Muscle of back (tissue), 11 donors: ENCODE results near the gene KIFC1. TPM values are rescaled to one million over a fixed set of nuclear protein-coding genes. Genes with fewer than 3 reads are reported as not detected.

ENCODE experiments used
- DNase-seq, 3 donors: peaks; one replicate each; pipeline versions ENCODE4 v3.0.0 to v3.0.0-alpha.2; 2013
- polyA plus RNA-seq, 10 donors: library from polyadenylated mRNA; unstranded; fragments of 120-200 nt; gene quantifications; one replicate each; pipeline ENCODE4 v1.2.1, GENCODE V29; 2013; ENCODE audit not compliant: insufficient read length in 10 of 10

Gene KIFC1
- polyA plus RNA-seq, 10 donors: 16.1 to 30.2 (median 21.4) TPM

DNA sequence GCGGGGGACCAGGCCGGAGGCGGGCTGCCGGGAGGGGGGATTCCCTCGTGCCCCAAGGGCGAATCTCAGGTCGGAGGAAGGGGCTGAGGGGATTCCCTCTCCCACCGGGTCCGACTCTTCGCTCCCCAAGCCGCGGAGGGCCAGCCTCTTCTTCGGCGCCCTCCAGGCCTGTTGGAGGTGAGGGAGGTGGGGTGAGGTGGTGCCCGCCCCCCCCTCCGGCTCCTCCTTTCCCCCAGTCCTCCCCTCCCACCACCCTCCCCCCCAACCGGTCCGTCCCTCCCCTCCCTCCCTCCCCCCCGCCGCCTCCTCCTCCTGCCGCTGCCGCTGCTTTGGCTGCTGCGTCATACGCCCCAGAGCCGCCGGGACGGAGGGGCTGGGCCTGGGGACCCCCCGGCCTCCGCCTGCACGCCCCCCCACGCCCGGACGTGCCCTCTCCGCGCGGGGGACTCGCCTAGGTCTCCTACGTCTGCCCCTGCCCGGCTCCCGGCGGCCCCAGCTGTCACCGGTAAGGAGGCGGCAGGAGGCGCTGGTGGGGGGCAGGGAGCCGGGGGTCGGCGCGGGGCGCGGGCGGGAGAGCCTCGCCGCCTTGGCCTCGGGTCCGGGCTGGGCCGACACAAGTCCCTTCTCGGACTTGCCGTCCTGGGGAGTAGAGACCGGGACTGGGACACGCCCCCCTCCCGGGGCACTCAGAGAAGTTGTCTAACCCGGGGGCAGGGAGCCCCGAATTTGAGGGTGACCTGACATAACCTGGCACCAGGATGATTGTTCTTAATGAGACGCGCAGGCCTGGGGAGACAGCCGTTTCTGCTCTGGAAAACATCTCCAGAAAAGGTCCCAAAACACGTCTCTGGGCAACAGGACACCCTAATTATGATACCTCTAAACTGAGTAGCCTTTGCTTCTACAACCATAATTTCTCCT lies 19.3 kb downstream of the KIFC1 start, which contains the start of gene PHF1:
TSS of gene PHF1 (plus strand) at position 304 of the 921 bp plus-strand sequence. CDS start 1,250 bp downstream, outside the sequence.
- DNase-seq: peak in 1 of 3 donors; percentile 74

DNA sequence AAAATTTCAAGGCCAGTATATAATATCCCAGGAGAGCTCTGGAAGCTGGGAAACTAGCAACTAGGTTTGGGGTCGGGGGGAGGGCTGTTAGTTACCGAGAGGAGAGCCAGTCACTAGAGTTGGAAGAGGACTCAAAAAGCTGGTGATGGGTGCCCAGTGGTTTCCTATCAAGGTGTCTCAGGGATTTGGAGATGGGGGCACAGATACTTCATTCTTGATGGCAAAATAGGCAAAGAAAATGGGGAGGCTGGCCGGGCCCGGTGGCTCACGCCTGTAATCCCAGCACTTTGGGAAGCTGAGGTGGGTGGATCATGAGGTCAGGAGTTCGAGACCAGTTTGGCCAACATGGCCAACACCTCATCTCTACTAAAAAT lies 20.0 kb downstream of the KIFC1 start:
- DNase-seq: no peak

DNA sequence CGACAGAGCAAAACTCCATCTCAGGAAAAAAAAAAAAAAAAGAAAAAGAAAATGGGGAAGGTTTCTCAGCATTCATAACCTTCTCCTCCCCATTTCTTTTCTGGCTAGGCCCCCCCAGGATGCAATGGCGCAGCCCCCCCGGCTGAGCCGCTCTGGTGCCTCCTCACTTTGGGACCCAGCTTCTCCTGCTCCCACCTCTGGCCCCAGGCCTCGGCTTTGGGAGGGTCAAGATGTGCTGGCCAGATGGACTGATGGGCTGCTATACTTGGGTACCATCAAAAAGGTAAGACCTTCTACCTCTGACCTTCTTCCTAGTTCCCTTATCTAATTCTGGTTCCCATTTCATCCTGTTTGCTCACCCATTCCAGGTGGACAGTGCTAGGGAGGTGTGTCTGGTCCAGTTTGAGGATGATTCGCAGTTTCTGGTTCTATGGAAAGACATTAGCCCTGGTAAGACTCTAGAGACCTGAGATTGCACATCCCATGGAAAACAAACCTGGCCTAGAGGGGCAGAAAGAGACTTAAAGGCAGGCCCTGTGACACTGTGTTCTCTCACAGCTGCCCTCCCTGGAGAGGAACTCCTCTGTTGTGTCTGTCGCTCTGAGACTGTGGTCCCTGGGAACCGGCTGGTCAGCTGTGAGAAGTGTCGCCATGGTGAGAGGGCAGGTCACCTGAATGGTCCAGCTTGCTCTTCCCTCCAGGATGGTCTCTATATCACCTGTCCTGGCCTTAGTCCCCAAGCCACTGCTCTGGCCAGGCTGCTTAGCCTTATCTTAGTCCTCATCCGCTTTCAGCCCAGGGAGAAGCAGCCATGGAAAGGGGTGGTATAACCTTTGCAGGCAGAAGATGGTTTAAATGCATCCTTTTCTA lies 20.8 kb downstream of the KIFC1 start:
- no peak for DNase-seq

DNA sequence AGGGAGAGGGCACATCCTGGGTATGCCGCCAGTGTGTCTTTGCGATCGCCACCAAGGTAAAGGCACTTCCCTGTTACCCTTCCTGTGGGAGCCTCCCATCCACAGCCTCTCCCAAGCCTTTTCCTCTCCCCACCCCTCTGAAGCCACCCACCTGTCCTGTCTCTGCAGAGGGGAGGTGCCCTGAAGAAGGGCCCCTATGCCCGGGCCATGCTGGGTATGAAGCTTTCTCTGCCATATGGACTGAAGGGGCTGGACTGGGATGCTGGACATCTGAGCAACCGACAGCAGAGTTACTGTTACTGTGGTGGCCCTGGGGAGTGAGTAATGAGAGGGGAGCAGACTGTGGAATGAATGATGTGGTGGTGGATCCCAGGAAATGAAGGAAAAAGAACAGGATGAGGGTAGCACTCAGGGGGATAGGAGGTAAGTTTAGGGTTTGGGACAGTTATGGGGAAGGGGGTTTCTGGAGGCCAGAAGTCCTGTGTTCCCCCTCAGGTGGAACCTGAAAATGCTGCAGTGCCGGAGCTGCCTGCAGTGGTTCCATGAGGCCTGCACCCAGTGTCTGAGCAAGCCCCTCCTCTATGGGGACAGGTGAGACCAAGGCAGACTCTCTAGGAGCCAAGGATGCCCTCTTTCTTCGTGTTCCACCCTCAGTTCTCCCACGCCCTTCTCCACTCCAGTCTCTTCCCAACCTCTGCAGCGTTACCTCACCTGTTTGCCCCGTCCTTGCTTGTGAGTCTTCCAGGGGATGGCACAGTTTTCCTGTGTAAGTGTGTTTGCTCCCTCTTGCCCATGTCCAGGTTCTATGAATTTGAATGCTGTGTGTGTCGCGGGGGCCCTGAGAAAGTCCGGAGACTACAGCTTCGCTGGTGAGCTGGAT lies 21.9 kb downstream of the KIFC1 start:
- no peak for DNase-seq

DNA sequence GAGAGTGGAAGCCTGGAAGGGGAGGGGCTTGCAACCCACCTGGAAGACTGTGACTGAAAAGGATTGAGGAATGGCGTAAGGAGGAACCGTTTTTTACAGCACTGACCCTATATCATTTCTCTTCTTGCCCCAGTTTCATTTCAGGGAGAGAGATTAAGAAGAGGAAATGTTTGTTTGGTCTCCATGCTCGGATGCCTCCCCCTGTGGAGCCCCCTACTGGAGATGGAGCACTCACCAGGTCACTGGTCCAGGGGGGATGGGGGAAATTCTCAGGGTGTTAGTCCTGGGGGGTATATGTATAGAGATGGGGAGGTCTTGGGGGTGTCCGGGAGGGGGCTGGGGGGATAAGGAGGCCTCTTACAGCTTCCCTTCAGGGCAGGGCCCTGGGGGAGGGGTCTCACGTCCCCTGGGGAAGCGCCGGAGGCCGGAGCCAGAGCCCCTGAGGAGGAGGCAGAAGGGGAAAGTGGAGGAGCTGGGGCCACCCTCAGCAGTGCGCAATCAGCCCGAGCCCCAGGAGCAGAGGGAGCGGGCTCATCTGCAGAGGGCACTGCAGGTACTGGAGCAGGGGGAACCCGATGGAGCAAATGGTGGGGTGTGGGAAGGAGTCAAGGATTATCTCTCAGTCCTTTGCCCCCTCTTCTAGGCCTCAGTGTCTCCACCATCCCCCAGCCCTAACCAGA lies 23.1 kb downstream of the KIFC1 start:
- no peak for DNase-seq

DNA sequence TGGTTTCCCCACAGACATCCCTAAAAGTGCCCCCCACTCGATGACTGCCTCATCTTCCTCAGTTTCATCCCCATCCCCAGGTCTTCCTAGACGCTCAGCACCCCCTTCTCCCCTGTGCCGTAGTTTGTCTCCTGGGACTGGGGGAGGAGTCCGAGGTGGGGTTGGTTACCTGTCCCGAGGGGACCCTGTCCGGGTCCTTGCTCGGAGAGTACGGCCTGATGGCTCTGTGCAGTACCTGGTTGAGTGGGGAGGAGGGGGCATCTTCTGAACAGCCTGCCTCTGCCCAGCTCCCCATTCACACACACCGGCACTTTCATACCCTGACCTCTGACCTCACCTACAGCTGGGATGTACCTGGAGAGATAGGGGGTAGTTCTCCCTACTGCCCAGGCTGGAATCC lies 24.2 kb downstream of the KIFC1 start:
- DNase-seq: no peak

DNA sequence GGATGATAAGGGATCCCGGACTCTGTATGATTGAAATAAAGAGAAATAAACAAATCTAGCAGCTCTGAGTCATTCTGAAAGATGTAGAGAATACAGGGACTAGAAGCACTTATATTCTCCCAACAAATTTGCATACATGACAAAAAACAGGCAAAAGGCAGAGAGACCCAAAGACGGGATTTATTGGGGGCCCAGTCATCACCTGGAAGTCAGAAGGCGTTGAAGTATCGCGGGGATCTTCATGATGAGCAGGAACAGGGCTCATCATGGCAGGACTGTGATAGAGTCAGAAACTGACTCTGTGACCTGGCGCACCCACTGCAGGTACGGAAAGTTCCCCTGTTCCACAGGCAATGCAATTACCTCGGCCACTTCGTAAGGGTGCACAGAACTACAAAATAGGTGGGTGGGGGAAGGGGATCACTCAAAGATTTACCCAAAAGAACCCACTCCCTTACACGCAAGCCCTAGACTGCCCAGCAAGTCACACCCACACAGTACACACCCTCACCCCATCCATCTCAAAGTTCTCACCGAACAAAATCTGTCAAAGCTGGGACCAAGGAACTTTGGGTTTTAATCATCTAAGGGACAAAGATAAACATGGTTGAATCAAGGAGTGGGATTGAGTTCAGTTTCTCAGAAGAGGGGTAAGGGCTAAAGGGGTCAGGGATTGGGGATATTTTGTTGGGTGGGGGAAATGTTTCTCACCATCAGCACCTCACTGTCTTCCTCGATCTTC lies 24.9 kb downstream of the KIFC1 start:
- no peak for DNase-seq

DNA sequence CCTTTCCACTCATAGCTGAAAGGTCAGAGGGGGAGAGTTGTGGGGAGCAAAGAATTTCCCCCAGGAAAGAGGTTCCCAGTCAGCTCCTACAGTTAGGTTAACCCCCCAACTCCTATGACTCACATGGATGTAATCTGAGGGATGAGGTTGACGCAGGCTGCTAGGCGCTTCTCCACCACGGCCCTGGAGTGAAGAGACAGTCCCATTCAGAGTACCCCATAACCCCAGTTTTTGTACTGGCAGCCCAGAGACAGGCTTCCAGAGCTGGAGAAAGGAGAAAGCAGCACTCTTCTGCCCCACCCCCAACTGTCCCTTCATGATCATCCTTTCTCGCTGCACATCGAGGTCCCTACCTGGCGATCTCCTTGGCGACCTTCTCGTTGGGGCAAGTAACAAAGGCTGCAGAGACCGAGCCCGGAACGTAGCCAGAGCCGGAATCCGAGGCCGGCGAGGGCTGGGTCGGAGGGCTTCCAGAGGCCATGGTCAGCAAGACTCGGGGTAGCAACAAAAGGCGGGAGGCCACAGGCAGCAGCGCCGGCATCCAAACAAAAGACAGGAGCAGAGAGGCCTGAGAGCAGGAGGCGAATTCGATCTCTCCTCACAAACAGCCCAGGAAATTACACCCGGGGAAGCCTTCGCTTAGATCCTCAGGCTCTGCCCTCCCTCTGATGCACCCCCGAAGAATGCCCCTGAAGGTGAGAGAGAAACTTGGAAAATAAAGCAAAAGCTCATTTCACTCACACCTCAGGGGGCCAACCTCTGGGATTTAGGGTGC lies 25.7 kb downstream of the KIFC1 start:
- peak in 1 of 3 donors; percentile 74 for DNase-seq

DNA sequence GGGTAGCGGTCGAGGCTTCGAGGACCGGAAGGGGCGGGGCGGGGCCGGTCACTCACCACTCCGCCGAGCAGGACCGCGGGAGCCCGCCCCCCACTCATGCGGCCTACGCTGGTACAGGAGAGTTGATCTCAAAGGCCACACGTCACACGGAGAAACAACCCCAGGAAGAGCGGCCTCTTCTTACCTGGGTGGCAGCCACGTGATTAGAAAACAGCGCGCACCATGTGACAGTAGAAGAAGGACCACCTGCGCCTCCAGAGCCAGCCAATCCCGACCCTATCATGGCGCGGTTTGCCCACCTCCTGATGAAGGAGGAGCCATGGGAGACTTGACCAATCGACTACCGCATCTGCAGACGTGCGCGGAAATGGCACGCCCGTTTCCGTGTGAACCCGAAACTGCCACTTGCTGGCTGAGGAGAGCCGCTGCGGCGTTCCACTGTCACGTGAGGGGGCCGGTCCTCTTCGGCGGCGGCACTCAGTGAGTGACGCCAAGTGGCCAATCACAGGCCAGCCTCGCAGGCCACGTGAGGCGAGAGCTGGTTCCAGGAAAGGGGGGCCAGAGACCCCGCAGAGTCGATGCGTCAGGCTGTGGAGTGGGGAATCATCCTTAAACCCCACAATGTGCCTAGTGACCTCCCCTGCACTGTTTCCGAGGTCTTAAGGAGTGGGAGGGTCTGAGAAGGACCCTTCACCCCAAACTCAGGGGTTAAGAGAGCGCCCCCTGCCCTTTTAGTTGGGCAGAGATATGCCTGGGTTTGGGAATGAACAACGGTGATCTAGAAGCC lies 26.5 kb downstream of the KIFC1 start, which contains the start of gene CUTA:
TSS of gene CUTA (minus strand) at position 205 of the 787 bp plus-strand sequence. CDS start at position 98, 107 bp downstream.
- peak; percentile 100 for DNase-seq

DNA sequence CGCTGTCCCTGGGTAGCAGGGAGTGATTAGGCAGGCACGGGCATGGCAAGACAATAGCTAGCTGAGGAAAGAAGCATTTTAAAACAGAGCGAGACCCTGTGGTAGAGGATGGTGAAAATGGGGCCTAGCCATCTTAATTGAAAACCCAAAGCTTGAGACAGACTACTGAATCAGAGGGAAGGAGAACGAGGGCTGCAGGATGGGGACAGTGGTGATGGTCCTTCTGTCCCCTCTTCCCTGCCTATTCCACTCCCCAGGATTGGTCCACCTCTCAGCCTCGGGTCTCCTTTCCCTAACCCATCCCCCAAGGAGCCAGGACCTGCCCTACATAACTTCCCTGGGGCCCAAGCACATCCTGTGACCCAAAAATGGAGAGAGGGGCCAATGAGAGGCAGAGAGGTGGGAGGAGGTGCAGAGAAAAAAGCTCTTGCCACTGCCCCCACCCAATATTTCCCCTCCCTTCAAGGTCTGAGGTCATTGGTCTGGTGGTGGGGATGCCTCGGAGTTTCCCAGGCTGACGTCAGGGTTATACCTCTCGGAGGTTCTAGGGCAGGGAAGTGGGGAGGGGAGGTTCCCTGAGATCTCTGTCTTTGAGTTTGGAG lies 27.2 kb downstream of the KIFC1 start:
- no peak for DNase-seq

DNA sequence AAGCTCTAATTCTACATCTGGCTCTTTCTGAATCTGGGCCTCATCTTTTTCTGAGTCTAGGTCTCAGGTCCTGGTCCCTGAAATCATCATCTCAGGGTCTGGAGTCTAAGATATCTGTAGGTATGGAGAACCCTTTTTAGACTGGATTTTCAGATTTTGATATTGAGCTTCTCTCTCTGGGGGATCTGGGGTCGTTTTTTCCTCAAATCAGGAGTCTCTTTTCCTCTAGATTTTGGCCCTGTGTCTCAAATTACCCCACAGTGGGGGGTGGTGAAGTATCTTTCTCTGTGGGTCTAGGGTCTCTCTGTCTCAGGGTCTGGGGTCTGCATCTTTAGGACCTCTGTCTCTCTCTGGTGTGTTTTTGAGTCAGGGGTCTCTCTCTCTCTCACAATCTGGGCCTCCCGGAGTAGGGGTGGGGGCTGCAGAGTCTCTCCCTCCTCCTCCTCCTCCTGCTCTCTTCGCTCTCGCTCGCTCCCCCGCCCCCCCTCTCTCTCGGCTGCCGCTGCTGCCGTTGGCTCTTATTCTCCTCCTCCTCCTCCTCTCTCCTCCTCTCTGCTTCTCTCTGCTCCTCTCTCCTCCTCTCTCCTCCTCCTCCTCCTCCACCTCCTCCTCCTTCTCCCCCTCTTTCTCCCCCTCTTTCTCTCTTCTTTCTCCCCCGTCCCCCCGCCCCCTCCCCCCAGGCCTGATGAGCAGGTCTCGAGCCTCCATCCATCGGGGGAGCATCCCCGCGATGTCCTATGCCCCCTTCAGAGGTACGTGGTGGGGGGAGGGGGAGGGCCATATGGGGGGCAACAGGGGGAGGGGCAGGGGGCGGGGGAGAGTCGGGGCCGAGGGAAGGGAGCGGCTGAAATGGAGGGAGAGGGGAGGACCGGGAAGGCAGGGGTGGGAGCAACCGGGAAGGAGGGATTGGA lies 28.2 kb downstream of the KIFC1 start, which contains the start of gene SYNGAP1:
TSS of gene SYNGAP1 (plus strand) at position 486 of the 911 bp plus-strand sequence. CDS start at position 686, 200 bp downstream.
- peak; percentile 57 to 91 (median 79) for DNase-seq

DNA sequence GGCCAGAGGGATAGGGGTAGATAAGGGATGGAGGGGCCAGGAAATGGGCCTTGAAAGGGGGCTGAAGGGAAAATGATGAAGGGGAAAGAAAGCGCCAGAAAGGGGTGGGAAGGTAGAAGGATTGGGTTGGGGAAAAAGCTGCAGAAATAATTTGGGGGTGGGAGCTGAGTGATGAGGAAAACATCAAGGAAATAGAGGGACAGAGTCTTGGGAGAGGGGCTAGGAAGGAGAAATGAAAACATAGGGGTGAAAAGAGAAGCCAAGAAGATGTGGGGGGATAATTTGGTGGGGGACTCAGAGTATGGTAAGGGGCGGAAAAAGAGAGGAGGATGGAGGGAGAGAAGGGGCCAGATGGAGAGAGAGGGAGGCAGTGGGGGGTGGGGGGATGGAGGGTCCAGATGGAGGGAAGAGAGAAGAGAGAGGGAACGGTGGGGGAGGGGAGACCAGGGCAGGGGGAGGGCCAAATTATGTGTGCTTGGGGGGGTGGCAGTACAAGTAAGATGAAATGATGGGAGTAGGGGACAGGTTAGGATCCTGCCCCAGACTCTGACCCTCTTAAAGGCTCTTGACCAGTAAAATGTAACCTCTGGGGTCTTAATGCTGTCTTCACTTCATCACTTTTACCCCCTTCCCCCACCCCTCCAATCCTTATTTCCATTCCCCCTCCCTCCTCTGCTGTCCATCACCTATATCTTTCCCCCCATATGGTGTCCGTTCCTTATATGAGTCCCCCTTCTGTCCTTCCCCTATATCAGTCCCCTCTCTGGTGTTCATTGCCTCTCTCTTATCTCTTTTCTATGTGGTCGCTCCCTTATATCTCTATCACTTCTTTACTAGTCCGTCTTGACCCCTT lies 29.1 kb downstream of the KIFC1 start:
- DNase-seq: no peak

DNA sequence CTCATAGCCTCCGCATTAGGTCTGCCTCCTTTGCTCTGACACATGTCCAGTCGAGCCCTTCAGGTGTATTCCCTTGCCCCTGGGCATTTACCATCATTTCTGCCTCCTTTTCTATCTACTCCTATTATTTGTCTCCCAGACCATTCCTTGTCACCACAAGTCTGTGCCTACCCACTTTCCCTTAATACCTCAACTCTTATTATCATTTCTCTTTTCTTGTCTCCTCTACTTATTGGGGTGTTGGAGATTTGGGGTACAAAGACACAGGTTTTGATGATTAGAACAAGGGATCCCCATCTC lies 29.7 kb downstream of the KIFC1 start:
- no peak for DNase-seq

DNA sequence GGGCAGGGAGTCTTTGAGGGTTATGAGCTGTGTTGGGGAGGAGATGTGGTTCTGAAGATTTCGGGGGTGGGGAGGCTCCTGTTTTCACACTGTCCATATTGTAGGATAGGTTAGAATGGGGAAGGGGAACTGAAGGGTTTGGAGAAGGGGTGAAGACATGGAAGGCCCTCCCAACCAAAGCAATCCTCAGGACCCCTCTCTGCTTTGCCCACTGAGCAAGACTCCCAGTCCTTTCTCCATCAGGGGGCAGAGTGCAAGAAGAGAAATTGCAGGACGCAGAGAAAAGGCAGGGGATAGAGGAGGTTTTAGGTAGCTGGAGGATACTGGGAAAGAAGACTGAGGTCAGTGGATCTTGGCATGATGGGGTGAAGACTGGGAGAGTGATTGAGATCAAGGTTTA lies 32.2 kb downstream of the KIFC1 start:
- DNase-seq: no peak

DNA sequence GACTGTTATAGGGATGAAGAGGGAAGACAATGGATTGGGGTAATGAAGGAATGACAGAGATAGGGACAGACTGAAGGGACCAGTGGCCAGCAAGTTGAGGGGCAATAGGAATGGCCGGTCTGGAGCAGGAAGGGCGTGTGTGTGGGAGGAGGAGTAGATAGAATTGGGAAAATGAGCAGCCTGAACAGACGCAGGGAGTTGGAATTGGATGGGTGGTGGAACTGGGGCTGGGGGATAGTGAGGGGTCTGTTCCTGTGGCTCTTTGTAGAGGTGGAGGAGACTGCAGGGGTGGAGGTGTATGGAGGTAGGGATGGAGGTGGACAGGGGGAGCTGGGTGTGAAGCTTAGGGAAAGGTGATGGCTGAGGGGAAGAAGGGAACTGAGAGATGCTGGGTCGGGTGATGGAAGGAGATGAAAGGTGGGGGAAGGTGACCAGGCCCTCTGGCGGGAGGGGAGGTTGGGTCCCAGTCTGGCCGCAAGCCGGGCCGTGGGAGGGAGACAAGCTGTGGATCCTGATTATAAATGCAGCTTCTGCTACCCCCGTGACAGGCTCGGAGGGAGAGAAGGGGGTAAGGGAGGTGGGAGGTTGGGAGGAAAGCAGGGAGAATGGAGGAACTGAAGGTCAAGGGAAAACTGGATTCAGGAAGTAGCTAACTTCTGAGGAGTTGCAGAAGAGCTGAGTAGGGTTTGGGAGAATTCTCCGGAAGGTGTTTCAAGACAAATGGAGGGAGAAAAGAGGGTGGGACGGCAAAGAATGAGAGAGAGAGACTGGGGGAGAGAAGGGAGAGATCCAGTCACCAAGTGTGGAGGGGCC lies 33.4 kb downstream of the KIFC1 start:
- no peak for DNase-seq
